Measurements from ENCODE around the gene CCDC138.
"Not testable (repeated sequence)": the region's sequence is repeated elsewhere in the genome, so short reads cannot be mapped to it uniquely, and the experiment has no call there.

GRCh38 chr2:108767859-108768258 lies 18.7 kb upstream of the CCDC138 start:
- TF ChIP-seq, protein P1, sequence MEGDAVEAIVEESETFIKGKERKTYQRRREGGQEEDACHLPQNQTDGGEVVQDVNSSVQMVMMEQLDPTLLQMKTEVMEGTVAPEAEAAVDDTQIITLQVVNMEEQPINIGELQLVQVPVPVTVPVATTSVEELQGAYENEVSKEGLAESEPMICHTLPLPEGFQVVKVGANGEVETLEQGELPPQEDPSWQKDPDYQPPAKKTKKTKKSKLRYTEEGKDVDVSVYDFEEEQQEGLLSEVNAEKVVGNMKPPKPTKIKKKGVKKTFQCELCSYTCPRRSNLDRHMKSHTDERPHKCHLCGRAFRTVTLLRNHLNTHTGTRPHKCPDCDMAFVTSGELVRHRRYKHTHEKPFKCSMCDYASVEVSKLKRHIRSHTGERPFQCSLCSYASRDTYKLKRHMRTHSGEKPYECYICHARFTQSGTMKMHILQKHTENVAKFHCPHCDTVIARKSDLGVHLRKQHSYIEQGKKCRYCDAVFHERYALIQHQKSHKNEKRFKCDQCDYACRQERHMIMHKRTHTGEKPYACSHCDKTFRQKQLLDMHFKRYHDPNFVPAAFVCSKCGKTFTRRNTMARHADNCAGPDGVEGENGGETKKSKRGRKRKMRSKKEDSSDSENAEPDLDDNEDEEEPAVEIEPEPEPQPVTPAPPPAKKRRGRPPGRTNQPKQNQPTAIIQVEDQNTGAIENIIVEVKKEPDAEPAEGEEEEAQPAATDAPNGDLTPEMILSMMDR (optimal IDR thresholded peaks at IDR 0.05 in 1 of 3, IDR thresholded peaks at IDR 0.05 in 1 of 3, conservative IDR thresholded peaks at IDR 0.05 in 1 of 3; ENCODE audit: extremely low read depth in 1 of 3, insufficient read depth in 2 of 3, low read length in 3 of 3), result not testable (repeated sequence)
- not testable (repeated sequence) for TF ChIP-seq EZH2 (IDR thresholded peaks at IDR 0.05; ENCODE audit: low read length)
